SW 1271 (cell line): ENCODE results near the gene PCBP3.
"Not testable (repeated sequence)": the region's sequence is repeated elsewhere in the genome, so short reads cannot be mapped to it uniquely, and the experiment has no call there.

Experiments
- DNase-seq, 2 experiments: peaks; one replicate each; lab custom pipeline; 2025; lab: John Stamatoyannopoulos, UW

PCBP3 gene

DNA sequence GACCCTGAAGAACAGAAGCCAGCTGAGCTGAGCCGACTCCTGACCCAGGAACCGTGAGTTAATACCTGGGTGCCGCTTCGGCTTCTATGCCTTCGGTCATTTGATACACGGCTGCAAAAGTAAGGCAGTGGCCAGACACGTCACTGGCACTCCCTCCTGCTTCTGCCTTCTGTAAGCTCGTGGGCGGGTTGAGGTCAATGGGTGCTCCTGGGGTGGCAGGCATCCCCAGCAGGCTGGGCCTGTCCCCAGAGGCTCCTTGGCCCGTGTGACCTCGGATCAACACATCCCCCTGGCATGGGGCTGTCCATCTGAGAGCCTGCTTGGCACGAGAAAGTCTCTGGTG, 302.3 kb downstream of the PCBP3 start:
- DNase-seq = no peak

DNA sequence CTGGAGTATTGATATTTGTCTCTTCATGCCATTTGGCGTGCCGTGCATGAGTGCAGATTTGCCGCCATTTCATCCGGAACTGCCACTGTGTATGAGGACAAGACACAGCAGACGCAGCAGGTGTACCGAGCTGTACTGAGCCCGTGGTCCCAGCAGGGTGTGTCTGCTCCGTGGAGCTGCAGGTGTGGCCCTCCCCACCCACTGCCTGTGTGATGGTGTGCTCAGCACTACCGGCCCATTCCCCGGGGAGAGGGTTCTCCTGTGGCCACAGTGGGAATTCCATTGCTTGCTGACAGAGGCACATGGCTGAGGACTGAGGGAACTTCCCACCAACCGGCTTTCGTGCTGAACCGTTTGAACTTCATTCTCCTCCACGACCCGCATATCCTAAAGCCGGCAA, 303.8 kb downstream of the PCBP3 start:
- DNase-seq = no peak

DNA sequence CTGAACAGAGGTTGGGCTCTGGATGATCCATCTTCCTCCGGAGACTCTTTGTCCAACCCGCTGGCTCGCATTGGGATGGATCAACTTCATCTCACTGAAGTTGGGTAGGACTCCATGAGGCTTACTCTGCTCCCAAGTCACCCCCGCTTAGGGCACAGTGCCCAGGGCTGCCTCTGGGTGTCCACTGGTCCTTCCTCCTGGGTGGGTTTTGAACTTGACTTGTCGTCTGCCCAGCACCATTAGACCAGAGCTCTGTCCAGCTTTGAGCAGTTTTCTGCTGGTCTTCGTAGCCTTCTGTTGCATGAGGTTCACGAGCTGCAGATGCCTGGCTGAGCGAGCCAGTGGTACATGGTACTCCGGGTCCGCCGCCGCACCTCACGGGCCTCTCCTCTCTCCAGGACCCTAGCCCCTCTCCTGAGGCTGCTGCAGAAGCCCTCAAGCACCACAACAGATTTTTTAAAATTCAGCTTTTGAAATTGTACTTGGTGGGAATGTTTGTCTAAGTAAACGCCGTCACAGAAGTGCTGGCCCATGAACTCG, 304.3 kb downstream of the PCBP3 start:
- DNase-seq = no peak

DNA sequence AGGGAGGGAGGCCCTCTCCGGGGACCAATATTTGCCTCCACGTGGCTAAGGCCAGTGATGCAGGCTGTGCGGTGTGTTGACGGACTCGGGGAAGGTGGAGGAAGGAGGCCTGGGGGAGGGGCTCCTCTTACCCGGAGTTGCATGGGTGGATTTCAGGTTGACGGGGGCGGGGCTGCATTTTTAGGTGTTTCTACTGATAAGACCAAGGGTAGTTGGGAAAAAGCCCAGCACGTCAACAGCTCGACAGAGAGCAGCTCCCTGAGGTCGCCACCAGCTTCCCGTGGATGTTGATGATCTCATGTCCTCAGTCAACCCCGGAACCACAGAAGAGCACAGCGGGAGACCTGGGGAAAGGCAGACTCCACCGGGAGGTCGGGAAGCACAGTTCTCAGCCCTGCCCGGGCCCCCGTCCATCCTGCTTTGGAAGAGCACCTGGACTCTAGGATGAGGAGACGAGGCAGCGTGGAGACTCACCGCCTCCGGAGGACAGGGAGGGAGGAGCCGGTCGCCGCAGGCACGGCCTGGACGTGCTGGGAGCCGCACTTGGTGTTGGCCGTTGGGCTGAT, 305.1 kb downstream of the PCBP3 start:
- no peak for DNase-seq

DNA sequence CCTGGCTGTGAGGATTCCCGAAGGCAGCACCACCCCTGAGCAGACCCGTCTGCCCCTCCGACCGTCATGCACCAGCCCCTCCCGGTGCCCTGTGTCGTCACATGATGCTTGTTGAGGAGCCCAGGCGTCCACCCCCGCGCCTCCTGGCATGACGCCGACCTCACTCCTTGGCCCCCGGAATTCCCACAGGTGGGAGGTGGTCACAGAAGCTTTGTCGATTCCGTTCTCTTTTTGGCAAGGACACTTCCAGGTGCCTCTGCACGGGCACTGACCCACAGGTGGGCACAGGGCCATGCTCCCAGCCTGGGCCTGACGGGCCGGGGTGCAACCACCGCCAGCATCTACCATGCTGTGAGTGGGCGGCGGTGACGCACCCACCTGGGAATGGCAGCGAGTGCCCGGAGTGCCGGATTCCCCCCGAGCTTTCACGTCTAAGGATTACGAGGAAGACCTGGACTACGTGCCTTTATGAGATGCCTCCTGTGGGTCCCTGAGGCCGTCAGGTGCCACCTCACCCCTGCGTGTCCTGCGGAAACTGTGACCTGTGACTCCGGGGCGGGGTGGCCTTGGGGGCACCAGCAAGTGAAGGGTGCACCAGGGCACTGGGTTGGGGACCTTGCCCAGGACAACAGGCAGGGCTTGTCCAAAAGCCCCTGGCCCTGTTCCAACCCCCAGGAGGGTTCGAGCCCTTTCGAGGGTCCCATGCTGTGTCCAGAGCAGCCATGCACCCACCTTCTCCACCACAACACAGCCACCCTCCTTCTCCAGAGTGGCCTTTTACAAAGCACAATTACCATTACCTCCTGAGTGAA, 306.6 kb downstream of the PCBP3 start:
- no peak for DNase-seq

DNA sequence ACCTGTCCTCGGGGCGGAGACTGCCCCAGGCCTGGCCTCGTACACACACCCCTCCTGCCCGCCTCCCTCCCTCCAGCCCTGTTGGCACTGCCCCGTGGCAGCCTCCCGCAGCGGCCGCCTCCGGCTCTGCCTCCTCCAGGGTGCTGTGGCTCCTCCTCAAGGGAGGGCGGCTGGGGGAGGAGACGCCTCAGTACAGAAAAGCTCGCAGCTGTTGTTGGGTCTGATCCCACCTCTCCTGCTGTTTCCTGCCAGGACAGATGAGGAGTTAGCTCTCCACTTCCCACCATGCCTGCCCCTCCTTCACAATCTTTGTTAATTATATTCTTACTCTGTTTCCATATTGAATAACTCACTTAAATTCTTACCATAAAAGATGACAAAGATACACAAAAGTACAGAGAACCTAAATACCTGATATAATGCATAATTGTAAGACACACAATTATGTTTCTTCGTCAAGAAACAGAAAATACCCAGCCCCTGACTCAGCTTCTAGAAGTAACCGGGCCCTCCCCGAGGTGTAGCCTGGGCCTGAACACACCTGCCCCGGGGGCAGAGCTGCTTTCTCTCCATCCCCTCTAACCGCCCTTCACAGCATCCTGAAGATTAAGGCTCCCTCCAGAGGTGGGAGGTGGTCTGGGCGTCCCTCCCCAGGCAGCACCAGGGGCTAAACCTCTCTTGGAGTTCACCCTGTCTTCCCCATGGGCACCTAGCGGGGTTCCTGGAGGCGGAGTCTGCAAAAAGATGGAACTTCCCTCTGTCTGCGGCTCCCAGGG, 307.4 kb downstream of the PCBP3 start:
- DNase-seq = no peak

DNA sequence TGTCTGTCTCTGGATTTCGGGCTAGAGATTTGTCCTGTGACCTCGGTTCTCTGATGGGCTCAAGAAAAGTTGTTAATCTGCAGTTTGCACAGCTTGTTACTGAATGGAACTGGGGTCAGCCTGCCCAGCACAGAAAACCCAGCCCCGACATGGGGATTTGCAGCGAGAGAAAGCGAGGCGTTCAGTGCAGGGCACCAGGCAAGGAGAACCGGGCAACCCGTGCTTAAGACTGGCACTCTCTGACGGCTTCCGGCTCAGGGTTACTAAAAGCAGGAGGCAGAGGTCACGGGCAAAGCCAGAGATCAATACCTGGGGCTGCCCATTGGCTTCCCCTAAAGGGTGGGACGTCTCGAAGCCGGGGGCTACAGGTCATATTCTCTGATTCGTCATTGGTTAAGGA, 308.2 kb downstream of the PCBP3 start:
- DNase-seq = no peak

DNA sequence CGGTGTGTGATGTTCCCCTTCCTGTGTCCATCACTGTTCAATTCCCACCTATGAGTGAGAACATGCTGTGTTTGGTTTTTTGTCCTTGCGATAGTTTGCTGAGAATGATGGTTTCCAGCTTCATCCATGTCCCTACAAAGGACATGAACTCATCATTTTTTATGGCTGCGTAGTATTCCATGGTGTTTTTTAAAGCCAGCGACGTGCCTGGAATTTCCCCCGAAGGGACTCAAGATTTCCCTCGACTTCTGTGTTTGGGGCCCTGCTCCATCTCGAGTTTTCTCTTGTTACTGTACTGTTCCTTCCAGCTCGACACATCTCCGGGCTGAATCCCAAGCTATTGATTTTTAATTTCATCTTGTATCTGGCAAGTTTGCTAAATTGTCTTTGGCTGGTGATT, 309.0 kb downstream of the PCBP3 start:
- not testable (repeated sequence) for DNase-seq

DNA sequence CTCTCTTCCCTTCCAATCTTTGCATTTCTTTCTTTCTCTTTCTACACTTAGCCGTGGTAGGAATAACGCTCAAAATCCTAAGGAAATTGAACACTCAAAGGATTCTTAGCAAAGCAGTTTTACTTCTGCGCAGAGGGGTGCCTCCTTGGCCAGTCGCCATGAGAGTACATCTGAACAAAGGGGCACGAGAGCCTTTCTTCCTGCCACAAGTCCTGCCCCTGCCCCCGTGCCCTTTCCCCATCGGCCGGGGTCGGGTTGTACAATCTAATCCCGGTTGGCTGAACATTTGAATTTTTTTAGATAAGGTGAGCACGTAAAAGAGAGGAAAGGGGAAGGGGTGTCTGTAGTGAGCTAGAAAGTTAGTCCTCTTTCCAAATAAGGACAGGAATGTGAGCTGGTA, 309.4 kb downstream of the PCBP3 start:
- DNase-seq = no peak

DNA sequence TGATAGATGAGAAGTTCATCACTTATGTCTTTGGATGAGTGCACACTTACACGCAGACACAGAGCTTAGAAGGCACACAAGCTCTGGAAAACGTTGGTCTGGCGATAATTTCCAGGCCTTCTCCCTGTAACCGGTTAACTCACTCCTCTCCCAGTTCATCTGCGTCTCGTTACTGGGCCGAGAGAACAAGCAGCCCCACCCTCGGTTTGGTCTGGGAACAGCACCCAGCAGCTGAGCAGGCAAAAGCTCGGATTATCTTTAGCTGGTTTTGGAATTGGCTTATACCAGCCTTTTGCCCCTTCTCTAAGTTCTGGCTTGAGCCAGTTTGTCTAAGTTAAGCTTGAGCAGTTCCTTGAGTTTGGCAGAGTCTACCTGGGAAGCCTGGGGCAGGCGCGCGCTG, 310.7 kb downstream of the PCBP3 start:
- no peak for DNase-seq

DNA sequence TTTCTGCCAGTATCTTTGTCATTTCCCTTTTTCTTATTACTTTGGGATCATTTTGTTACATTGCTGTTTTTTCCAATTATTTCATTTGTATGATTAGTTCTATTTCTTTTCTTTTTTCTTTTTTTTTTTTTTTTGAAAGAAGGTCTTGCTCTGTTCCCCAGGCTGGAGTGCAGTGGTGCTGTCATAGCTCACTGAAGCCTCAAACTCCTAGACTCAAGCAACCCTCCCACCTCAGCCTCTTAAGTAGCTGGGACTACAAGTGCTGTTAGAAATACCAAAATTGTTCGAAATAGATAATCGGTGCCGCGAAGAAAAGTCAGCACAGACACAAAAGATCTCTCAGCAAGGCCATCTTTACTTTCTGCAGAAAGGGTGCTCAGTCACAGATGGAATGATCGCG, 311.4 kb downstream of the PCBP3 start:
- no peak for DNase-seq

DNA sequence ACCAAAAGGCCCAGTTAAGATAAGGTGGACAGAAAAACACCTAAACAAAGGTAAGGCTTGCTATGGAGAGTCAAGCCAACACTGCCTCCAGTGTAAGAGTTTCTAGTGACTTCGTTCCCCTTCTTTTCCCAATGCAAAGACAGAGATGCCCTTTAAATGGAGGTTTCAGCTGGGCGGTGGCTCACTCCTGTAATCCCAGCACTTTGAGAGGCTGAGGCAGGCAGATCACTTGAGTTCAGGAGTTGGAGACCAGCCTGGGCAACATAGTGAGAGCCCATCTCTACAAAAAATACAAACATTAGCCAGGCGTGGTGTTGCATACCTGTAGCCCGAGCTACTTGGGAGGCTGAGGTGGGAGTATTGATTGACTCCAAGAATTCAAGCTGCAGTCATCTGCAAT, 314.0 kb downstream of the PCBP3 start:
- DNase-seq = no peak

DNA sequence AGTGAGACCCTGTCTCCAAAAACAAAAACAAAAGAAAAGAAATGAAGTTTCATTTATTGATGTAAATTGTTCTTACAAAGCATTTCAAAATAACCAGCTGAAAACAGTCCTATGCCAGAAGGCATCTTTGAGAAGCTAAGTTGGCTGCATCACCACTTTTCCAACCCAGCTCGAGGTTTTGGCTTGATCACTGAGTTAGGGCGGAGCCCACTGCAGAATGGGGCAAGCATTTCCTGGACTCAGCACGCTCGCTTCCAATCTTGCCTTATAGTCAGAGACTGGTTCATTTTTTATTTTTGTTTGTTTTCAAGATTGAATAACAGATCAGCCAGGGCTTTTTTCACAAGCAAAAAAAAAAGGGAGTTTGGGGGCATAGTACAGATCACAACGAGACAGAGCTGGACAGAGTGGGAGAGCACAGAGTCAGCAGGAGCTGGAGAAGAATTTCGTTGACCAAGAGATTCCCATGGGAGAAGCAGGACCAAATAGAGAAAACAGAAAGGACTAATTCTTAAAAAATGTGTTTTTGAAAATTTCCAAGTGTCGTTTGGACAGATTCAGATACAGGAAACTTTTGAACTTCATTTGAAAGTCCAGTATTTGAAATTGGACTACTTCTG, 314.6 kb downstream of the PCBP3 start:
- DNase-seq = no peak

DNA sequence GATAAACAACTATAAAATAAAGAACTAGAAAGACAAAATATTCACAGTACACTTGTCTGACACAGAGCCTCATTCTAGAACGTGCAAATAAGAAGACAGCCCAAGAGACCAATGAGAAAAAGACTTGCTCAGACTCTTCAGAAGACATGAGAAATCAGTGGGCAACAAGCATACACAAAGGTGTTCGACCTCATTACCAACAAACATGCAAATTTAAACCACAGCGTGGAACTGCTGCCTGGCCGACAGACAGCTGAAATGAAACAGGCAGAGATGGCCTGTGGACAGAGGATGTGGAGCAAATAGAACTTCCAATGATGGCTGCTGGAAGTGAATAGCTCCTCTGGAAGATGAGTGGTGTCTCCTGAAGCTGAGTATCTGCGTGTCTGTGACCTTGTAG, 315.7 kb downstream of the PCBP3 start:
- no peak for DNase-seq

DNA sequence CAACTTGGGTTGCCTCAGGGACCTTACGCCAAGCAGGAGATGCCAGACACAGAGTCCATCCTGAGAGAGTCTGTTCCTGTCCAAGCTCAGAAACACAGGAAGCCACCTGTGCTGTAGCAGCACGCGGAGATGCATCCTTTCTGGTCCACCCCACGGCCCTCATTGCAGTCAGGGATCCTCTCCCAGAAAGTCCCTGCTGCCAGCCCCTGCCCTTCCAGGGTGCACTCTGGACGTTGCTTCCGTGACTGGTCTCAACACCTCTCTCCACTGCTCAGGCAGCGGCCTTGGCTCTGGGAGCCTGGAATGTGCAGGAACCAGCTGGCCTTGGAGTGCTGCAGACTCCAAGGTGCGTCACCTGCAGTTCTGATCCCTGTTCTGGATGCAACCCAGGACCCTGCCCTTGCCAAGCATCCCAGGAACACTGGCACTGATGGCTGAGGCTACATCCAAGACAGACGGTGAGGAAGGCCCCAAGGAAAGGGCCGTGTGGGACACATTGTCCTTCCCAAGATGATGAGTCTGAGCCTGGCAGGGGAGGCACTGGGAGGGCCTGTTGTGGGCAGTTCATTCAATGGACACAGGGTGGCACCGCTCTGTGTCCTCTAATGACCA, 316.4 kb downstream of the PCBP3 start:
- DNase-seq = no peak

DNA sequence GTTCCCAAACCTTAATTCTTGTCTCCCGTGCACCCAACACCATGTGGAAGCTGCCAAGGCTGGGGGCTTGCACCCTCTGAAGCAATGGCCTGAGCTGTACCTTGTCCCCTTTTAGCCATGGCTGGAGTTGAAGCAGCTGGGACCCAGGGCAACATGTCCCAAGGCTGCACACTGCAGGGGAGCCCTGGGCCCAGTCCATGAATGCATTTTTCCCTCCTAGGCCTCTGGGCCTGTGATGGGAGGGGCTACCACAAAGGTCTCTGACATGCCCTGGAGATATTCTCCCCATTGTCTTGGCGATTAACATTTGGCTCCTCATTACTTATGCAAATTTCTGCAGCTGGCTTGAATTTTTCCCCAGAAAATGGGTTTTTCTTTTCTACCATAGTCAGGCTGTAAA, 317.9 kb downstream of the PCBP3 start:
- DNase-seq = not testable (repeated sequence)

DNA sequence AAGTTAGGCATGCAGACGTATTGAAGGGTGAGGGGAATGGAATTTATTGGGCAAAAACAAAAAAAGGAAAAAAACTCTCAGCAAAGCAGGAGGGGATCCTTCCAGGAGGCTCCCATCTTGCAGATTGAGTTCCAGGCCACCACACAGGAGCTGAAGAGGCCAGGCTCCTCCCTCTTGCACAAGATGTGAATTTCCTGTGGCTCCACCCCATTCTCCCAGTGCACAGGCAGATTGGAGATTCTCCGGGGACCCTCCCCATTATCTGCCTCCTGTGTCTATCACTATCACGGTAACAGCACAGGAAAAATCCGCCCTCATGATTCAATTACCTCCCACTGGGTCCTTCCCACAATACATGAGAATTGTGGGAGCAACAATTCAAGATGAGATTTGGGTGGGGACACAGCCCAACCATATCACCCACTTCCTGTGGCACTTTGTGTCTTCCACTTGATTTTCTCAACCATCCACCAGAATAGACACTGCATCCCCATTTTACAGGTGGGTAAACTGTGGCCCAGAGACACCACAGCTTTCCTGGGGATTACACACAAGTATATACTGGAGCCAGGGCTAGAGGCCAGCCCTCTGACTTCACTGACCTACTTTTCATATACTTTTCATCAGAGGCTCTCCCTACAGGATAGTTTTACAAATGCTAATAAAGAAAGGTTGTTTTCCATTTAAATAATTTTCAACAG, 319.2 kb downstream of the PCBP3 start:
- DNase-seq = no peak

DNA sequence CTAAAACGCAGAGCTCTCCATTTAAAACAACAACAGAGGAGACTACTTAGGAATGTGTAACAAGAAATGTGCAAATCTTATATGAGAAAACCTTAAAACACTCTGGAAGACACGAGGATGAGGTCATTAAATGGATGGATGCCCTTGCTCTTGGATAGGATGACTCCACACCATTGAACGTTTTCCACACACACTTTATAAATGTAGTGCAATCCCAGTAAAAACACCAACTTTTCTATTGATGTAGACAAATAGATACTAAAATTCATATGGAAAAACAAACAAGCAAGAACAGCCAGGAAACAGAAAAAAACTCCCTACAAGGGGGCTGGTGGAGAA, 319.7 kb downstream of the PCBP3 start:
- no peak for DNase-seq

DNA sequence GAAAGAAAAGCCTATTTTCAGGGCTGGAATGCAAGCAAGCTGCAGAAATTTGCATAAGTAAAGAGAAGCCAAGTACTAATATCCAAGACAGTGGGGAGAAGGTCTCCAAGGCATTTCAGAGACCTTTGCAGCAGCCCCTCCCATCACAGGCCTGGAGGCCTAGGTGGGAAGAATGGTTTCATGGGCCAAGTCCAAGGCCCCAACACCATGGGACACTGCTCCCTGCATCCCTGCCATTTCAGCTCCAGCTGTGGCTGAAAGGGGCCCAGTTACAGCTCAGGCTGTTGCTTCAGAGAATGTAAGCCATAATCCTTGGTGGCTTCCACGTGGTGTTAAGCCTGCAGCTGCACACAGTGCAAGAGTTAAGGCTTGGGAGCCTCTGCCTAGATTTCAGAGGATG, 321.1 kb downstream of the PCBP3 start:
- no peak for DNase-seq

DNA sequence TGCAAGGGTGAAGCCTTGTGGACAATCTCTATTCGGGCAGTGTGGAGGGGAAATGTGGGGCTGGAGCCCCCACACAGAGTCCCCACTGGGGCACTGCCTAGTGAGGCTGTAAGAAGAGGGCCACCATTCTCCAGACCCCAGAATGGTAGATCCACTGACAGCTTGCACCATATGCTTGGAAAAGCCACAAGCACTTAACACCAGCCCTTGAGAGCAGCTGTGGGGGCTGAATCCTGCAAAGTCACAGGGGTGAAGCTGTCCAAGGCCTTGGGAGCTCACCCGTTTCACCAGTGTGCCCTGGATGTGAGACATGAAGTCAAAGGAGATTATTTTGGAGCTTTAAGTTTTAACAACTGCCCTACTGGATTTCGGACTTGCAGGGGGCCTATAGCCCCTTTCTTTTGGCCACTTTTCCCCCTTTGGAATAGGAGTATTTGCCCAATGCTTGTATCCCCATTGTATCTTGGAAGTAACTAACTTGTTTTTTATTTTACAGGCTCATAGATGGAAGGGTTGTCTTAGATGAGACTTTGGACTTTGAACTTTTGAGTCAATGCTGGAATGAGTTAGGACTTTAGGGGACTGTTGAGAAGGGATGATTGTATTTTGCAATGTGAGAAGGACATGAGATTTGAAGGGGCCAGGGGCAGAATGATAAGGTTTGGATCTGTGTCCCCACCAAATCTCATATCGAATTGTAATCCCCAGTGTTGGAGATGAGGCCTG, 321.7 kb downstream of the PCBP3 start:
- DNase-seq = no peak

DNA sequence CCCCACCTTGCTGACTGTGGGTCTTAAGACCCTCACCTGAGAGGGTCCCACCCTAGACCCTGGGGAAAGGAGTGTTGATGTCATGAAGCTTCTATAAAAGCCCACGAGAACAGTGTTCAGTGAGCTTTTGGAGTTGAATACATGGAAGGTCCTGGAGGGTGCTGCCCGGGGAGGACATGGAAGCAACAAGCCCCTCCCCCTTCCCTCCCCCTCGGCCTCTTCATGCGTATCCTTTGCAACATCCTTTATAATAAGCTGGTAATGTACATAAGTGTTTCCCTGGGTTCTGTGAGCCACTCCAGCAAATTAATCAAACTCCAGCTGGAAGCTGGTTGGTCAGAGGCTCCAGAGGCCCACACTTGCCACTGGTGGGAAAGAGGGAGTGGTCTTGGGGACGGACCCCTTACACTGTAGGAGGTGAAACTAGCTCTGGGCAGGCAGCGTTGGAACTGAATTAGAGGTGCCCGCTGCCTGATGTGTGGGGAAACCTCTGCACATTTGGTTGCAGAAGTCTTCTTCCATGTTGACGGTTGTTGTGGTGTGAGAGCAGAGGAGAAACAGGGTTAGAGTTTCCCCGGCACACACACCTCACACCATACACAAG, 323.4 kb downstream of the PCBP3 start:
- DNase-seq = no peak
